ENCODE results near the gene PHETA2. TPM values are rescaled to one million over a fixed set of nuclear protein-coding genes. Genes with fewer than 3 reads are reported as not detected.

The PHETA2 gene
- total RNA-seq, 1 experiment from 2014 or later: 2.6 TPM

- H3K4me2 ChIP-seq (ENCODE audit: insufficient read depth, insufficient read length, low read length): no peak overlapping the region
- H3K9ac ChIP-seq (ENCODE audit: extremely low read depth, insufficient read length, low read length): no peak overlapping the region
- H4K91ac ChIP-seq (ENCODE audit: insufficient read length, low read depth, low read length): no peak overlapping the region
- H4K8ac ChIP-seq (replicated peaks; ENCODE audit: insufficient read length, low read depth, low read length): no peak overlapping the region
- no peak overlapping the region for H3K4ac ChIP-seq (ENCODE audit: low read depth, low read length)
- Mint-ChIP-seq H3K27me3 (ENCODE audit: low read depth) (no peaks in the 10 kb centered on the region), H3K4me3 (no peak overlapping the region), H3K9me3 (peaks cover 6 to 8% of the 10 kb centered on the region in 2 experiments; a peak in 3 of 5 replicates), H3K27ac (peak overlapping the region in 2 of 3 experiments; percentile 44 to 73; a peak in 4 of 7 replicates), H3K36me3 (ENCODE audit: insufficient read depth in 1 of 3, low read depth in 3 of 3) (peaks cover 39 to 74% (median 66%) of the 10 kb centered on the region in 3 experiments), H3K4me1 (peaks cover 13 to 17% of the 10 kb centered on the region in 2 experiments)
- no peak overlapping the region for H3K27ac ChIP-seq (ENCODE audit: insufficient read length, low read depth, low read length)
- H3K79me1 ChIP-seq (ENCODE audit: insufficient read depth, low read depth, low read length, poor library complexity, severe bottlenecking): no peaks in the 10 kb centered on the region
- H3K56ac ChIP-seq (ENCODE audit: insufficient read length, low read depth, low read length): no peak overlapping the region
- no peak overlapping the region for H2AFZ ChIP-seq (ENCODE audit: low read length)
- H2BK15ac ChIP-seq (ENCODE audit: low read depth, low read length): no peak overlapping the region
- H3T11ph ChIP-seq (ENCODE audit: low read length): no peak overlapping the region
- no peak overlapping the region for H2BK5ac ChIP-seq (ENCODE audit: insufficient read length, low read length)
- peaks cover 5% of the 10 kb centered on the region for H4K20me1 ChIP-seq (ENCODE audit: control insufficient read depth, insufficient read depth, insufficient read length)
- no peaks in the 10 kb centered on the region for H3K9me3 ChIP-seq (ENCODE audit: control insufficient read depth, low read depth, low read length)
- H3K79me2 ChIP-seq (ENCODE audit: insufficient read depth, low read length): no peaks in the 10 kb centered on the region
- H2AK5ac ChIP-seq (ENCODE audit: insufficient read length, low read length): no peak overlapping the region
- no peak overlapping the region for H3K23ac ChIP-seq (ENCODE audit: insufficient read length, low read depth, low read length)
- no peaks in the 10 kb centered on the region for H3K23me2 ChIP-seq (ENCODE audit: insufficient read length, low read depth, low read length, poor library complexity, severe bottlenecking)
- H4K5ac ChIP-seq (ENCODE audit: insufficient read length, low read depth, low read length): no peak overlapping the region
- H3K27me3 ChIP-seq (ENCODE audit: insufficient read depth, low read length): no peaks in the 10 kb centered on the region
- DNase-seq: no peak
- H3K18ac ChIP-seq (ENCODE audit: insufficient read length, low read depth, low read length): no peak overlapping the region
- no peak overlapping the region for H2BK20ac ChIP-seq (ENCODE audit: low read depth, low read length, poor library complexity, severe bottlenecking)
- no peak overlapping the region for H2BK120ac ChIP-seq (ENCODE audit: low read depth, low read length, poor library complexity, severe bottlenecking)
- H3K14ac ChIP-seq (ENCODE audit: insufficient read depth, low read length): no peak overlapping the region
- no peak overlapping the region for H2BK12ac ChIP-seq (ENCODE audit: insufficient read length, low read depth, low read length)
- no peak for TF ChIP-seq CTCF (conservative IDR thresholded peaks at IDR 0.05)
- WGBS (ENCODE audit: extremely low coverage, insufficient read length, low lambda C conversion rate): no CpG with 5 or more reads among the region's 10 CpGs
- peaks cover 10% of the 10 kb centered on the region; the same call in 1 of the 2 replicates for H3K4me1 ChIP-seq (ENCODE audit: insufficient read depth, low read length)
Observed at GRCh38 chr22:42062506-42063170, 11.4 kb upstream of the PHETA2 start.

Measured in H9 (cell line).